DOHH2 (cell line): Measurements from ENCODE around the gene SYTL1.

Experiments used
- H3F3A ChIP-seq: fragments of 200-600 bp; sonication (generic), shearing (Covaris generic); 2 replicates; pipeline ENCODE4 v1.6.0; 2016; ENCODE audit warnings: antibody characterized with exemption, mild to moderate bottlenecking; ENCODE audit not compliant: control insufficient read depth, insufficient read depth
- H3K27ac ChIP-seq: fragments of 200-600 bp; sonication (generic); 2 replicates; pipeline ENCODE4 v1.5.1; 2014; ENCODE audit warnings: low read depth, mild to moderate bottlenecking, low read length, moderate library complexity
- H3K27me3 ChIP-seq: fragments of 200-600 bp; sonication (generic); 2 replicates; pipeline ENCODE4 v1.6.1; 2014; ENCODE audit warnings: mild to moderate bottlenecking, low read length, mixed read lengths; ENCODE audit not compliant: control insufficient read depth
- H3K36me3 ChIP-seq: fragments of 200-600 bp; sonication (generic); 2 replicates; pipeline ENCODE4 v1.6.1; 2014; ENCODE audit warnings: mild to moderate bottlenecking, low read length, moderate library complexity, mixed read lengths; ENCODE audit not compliant: control insufficient read depth
- H3K4me1 ChIP-seq: fragments of 200-600 bp; sonication (generic); 2 replicates; pipeline ENCODE4 v1.6.1; 2014; ENCODE audit warnings: mild to moderate bottlenecking, low read length, mixed read lengths; ENCODE audit not compliant: control insufficient read depth
- H3K4me2 ChIP-seq: fragments of 200-600 bp; sonication (generic); 2 replicates; pipeline ENCODE4 v1.6.0; 2014; ENCODE audit warnings: mild to moderate bottlenecking, low read length, moderate library complexity
- H3K4me3 ChIP-seq: fragments of 200-600 bp; sonication (generic); 2 replicates; pipeline ENCODE4 v1.5.1; 2014; ENCODE audit warnings: mild to moderate bottlenecking, low read length, mixed read lengths
- H3K79me2 ChIP-seq: fragments of 200-600 bp; sonication (generic); 2 replicates; pipeline ENCODE4 v1.6.1; 2014; ENCODE audit warnings: mild to moderate bottlenecking, low read length, mixed read lengths; ENCODE audit not compliant: control insufficient read depth
- H3K9me2 ChIP-seq: fragments of 200-600 bp; sonication (generic); replicated peaks from 2 replicates; pipeline ENCODE4 v1.6.1; 2014; ENCODE audit warnings: mild to moderate bottlenecking, low read length, mixed read lengths; ENCODE audit not compliant: control insufficient read depth
- H3K9me3 ChIP-seq: fragments of 200-600 bp; sonication (generic); 2 replicates; pipeline ENCODE4 v1.6.1; 2014; ENCODE audit warnings: antibody characterized with exemption, low read length, mixed read lengths; ENCODE audit not compliant: control insufficient read depth, insufficient read depth
- H4K20me1 ChIP-seq: fragments of 200-600 bp; sonication (generic); 2 replicates; pipeline ENCODE4 v1.6.0; 2014; ENCODE audit warnings: low read depth, mild to moderate bottlenecking, antibody characterized with exemption, low read length, moderate library complexity; ENCODE audit not compliant: control insufficient read depth, insufficient read depth
- CTCF ChIP-seq: fragments of 200-600 bp; sonication (generic); IDR thresholded peaks from one replicate; pipeline ENCODE4 v1.5.1; 2014; ENCODE audit warnings: antibody characterized with exemption, mild to moderate bottlenecking, low read depth, low read length; ENCODE audit not compliant: poor library complexity, severe bottlenecking
- EZH2phosphoT487 ChIP-seq: fragments of 200-600 bp; sonication (generic); IDR thresholded peaks from 2 replicates; pipeline ENCODE4 v1.6.1; 2017; ENCODE audit warnings: borderline replicate concordance, mild to moderate bottlenecking, antibody characterized with exemption, low read length, moderate library complexity, mixed read lengths

SYTL1 gene

GRCh38 chr1:27403065-27403726 lies 61.4 kb downstream of the SYTL1 start:
- TF ChIP-seq EZH2phosphoT487 (no peak), CTCF (peak; percentile 66)
- no peaks in the 10 kb centered on the region for H3K9me2 ChIP-seq
- H3K36me3 ChIP-seq: peaks cover 5% of the 10 kb centered on the region; the same call in 1 of the 2 replicates
- peak overlapping the region; percentile 16 for H3K4me2 ChIP-seq
- H3K9me3 ChIP-seq: no peaks in the 10 kb centered on the region
- H3K4me1 ChIP-seq: peaks cover 22% of the 10 kb centered on the region
- H3K4me3 ChIP-seq: no peak overlapping the region
- H3F3A ChIP-seq: 0 out of 2 replicates have a peak, but pooled peaks cover 4% of the 10 kb centered on the region
- no peaks in the 10 kb centered on the region for H3K79me2 ChIP-seq
- H3K27ac ChIP-seq: no peak overlapping the region
- no peaks in the 10 kb centered on the region for H4K20me1 ChIP-seq
- no peaks in the 10 kb centered on the region for H3K27me3 ChIP-seq
